Mesendoderm (in vitro differentiated cells): ENCODE results near the gene COMMD9.

Experiments used
- DNase-seq: peaks from one replicate; pipeline ENCODE4 v3.0.0; 2013
- H2AK5ac ChIP-seq: 2 replicates; pipeline ENCODE4 v1.6.1; 2013; ENCODE audit warnings: low read length, inconsistent platforms
- H2BK120ac ChIP-seq: 2 replicates; pipeline ENCODE4 v1.6.1; 2013; ENCODE audit warnings: low read depth, mild to moderate bottlenecking, low read length, moderate library complexity, mixed read lengths
- H2BK15ac ChIP-seq: replicated peaks from 2 replicates; pipeline ENCODE4 v1.6.1; 2013; ENCODE audit warnings: low read depth, mild to moderate bottlenecking, moderate library complexity
- H2BK5ac ChIP-seq: 2 replicates; pipeline ENCODE4 v1.6.1; 2013; ENCODE audit warnings: low read length, inconsistent platforms
- H3K18ac ChIP-seq: 2 replicates; pipeline ENCODE4 v1.6.1; 2013; ENCODE audit warnings: mild to moderate bottlenecking, low read length, mixed read lengths
- H3K23ac ChIP-seq: one replicate; pipeline ENCODE4 v1.6.1; 2013; ENCODE audit warnings: low read length
- H3K27ac ChIP-seq: 2 replicates; pipeline ENCODE4 v1.5.1; 2013; ENCODE audit warnings: low read depth, mild to moderate bottlenecking, inconsistent platforms, low read length, moderate library complexity
- H3K27me3 ChIP-seq: 2 replicates; pipeline ENCODE4 v1.6.1; 2013; ENCODE audit warnings: low read length, control low read depth, mild to moderate bottlenecking, inconsistent platforms; ENCODE audit not compliant: insufficient read depth, poor library complexity
- H3K36me3 ChIP-seq: 2 replicates; pipeline ENCODE4 v1.6.1; 2013; ENCODE audit warnings: low read length, inconsistent platforms; ENCODE audit not compliant: control insufficient read depth, insufficient read depth
- H3K4ac ChIP-seq: one replicate; pipeline ENCODE4 v1.6.1; 2013; ENCODE audit warnings: low read depth, mild to moderate bottlenecking, low read length, moderate library complexity
- H3K4me1 ChIP-seq: 2 replicates; pipeline ENCODE4 v1.6.1; 2013; ENCODE audit warnings: low read depth, low read length, inconsistent platforms; ENCODE audit not compliant: control insufficient read depth
- H3K4me2 ChIP-seq: 2 replicates; pipeline ENCODE4 v1.6.1; 2013; ENCODE audit warnings: low read length
- H3K4me3 ChIP-seq: 2 replicates; pipeline ENCODE4 v1.5.1; 2013; ENCODE audit warnings: mild to moderate bottlenecking, low read length
- H3K56ac ChIP-seq: one replicate; pipeline ENCODE4 v1.6.1; 2013; ENCODE audit warnings: low read length
- H3K79me1 ChIP-seq: 2 replicates; pipeline ENCODE4 v1.6.1; 2013; ENCODE audit warnings: low read length, inconsistent platforms
- H3K79me2 ChIP-seq: 2 replicates; pipeline ENCODE4 v1.6.1; 2013; ENCODE audit warnings: mild to moderate bottlenecking, low read length; ENCODE audit not compliant: control insufficient read depth, insufficient read depth
- H3K9ac ChIP-seq: 2 replicates; pipeline ENCODE4 v1.6.1; 2013; ENCODE audit warnings: low read length, inconsistent platforms
- H4K5ac ChIP-seq: one replicate; pipeline ENCODE4 v1.6.1; 2013; ENCODE audit warnings: low read length
- H4K8ac ChIP-seq: one replicate; pipeline ENCODE4 v1.6.1; 2013; ENCODE audit warnings: low read depth, mild to moderate bottlenecking, control low read depth, low read length, moderate library complexity
- WGBS: extraction: QIAGEN DNeasy Blood & Tissue Kit; methylation state at CpG from one replicate; pipeline ENCODE4 v1.1.7; 2013; ENCODE audit warnings: low lambda C conversion rate, missing lambda C conversion rate; ENCODE audit not compliant: insufficient coverage; ENCODE audit errors: extremely low coverage; 5-methylcytosine and 5-hydroxymethylcytosine counted together

COMMD9 gene

DNA sequence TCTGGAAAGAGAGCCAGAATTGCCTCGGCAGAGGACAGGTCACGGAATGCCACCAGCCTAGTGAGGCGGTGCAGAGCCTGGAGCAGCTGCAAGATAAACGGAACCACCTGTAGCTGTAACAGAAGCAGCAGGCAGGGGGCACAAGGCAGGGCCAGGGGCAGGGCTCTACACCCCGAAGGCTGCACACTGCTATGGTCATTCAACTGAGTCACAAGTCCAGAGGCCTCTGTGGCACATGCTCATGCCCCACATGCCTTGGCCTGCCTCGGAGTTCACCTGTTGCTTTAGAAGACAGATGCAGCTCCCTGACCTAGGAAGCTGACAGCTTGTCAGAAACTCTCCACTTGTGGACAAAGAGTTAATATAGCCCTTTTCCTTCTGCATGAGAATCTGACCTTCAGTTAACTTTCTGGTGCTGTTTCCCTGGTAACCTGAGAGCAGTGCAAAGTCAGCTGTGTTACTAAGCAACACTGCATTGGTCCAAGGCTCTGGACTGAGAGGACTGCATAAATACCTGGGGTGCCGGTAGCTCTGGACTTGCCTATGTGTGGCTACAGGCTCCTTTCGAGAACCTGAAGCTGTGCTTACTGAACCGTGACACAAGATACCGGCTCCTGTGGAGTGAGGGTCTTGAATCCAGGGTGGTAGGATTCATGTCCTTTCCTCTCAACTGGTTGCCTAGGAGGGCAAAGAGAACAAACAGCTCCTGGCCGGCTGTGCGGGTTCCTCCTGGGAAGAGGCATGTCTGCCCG is 10.5 kb downstream of the COMMD9 start:
- Histone ChIP-seq H2BK15ac (no peak overlapping the region), H3K79me2 (no peaks in the 10 kb centered on the region), H3K27me3 (no peaks in the 10 kb centered on the region), H3K4me1 (no peaks in the 10 kb centered on the region), H3K18ac (no peak overlapping the region), H2BK120ac (no peak overlapping the region), H4K5ac (no peak overlapping the region), H3K56ac (no peak overlapping the region), H3K4me3 (no peak overlapping the region), H3K79me1 (no peaks in the 10 kb centered on the region), H3K4me2 (no peak overlapping the region), H3K4ac (no peak overlapping the region), H3K27ac (no peak overlapping the region), H3K36me3 (no peaks in the 10 kb centered on the region), H3K23ac (no peak overlapping the region), H2BK5ac (no peak overlapping the region), H2AK5ac (no peak overlapping the region), H3K9ac (no peak overlapping the region), H4K8ac (no peak overlapping the region)
- DNase-seq, result peak; percentile 18
- WGBS, result no CpG with 5 or more reads among the region's 13 CpGs

DNA sequence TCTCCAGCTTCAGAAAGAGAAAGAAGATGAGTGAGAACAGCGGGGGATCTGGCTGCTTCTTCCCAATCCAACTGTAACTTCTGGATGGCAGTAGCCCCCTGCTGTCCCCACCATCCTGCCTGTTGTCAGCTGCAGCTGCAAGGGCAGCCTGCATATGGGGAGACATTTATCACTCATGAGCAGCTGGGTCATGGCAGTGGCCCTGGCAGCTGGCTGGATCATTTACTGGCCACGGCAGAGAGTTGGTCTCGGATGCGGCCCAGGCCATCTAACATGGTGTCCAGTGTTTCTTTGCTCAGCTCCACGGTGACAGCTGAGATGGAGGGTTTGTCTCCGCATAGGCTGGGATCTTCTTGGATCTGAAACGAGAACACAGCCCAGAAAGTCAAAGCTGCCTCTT is 14.8 kb downstream of the COMMD9 start:
- Histone ChIP-seq H3K4me3 (no peak overlapping the region), H3K27ac (no peak overlapping the region), H3K4ac (no peak overlapping the region), H2BK5ac (no peak overlapping the region), H4K8ac (no peak overlapping the region), H3K79me1 (no peaks in the 10 kb centered on the region), H3K4me1 (no peaks in the 10 kb centered on the region), H3K23ac (no peak overlapping the region), H4K5ac (no peak overlapping the region), H3K18ac (no peak overlapping the region), H3K79me2 (no peaks in the 10 kb centered on the region), H3K36me3 (no peaks in the 10 kb centered on the region), H3K9ac (no peak overlapping the region), H2BK15ac (no peak overlapping the region), H3K4me2 (no peak overlapping the region), H3K56ac (no peak overlapping the region), H2AK5ac (no peak overlapping the region), H2BK120ac (no peak overlapping the region), H3K27me3 (no peaks in the 10 kb centered on the region)
- no CpG with 5 or more reads among the region's 7 CpGs for WGBS
- no peak for DNase-seq

DNA sequence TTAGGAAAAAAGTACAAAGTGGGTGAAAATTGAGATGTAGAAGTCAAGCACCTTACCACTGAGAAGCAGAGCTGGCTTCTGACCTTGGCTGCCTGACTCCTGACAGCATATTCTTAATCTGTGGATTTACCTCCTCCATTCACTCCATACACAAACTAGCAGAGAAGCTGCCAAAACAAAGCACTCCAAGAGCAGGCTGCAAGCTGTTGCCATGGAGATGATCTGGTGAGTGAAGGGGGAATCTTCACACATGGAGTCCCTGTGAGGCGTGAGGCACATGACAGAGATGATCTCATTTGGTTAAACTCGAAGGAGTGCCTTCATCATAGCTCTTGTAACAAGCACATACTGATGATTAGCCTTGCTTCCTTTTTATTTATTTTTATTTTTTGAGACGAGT is 16.1 kb downstream of the COMMD9 start:
- Histone ChIP-seq H3K36me3 (no peaks in the 10 kb centered on the region), H3K4me2 (no peak overlapping the region), H3K79me2 (no peaks in the 10 kb centered on the region), H3K23ac (no peak overlapping the region), H3K18ac (no peak overlapping the region), H3K27me3 (no peaks in the 10 kb centered on the region), H2BK120ac (no peak overlapping the region), H2BK15ac (no peak overlapping the region), H3K4me3 (no peak overlapping the region), H3K79me1 (no peaks in the 10 kb centered on the region), H3K4me1 (no peaks in the 10 kb centered on the region), H4K8ac (no peak overlapping the region), H3K27ac (no peak overlapping the region), H2BK5ac (no peak overlapping the region), H3K4ac (no peak overlapping the region), H2AK5ac (no peak overlapping the region), H4K5ac (no peak overlapping the region), H3K56ac (no peak overlapping the region), H3K9ac (no peak overlapping the region)
- peak; percentile 74 for DNase-seq
- WGBS, result no CpG with 5 or more reads among the region's 3 CpGs

DNA sequence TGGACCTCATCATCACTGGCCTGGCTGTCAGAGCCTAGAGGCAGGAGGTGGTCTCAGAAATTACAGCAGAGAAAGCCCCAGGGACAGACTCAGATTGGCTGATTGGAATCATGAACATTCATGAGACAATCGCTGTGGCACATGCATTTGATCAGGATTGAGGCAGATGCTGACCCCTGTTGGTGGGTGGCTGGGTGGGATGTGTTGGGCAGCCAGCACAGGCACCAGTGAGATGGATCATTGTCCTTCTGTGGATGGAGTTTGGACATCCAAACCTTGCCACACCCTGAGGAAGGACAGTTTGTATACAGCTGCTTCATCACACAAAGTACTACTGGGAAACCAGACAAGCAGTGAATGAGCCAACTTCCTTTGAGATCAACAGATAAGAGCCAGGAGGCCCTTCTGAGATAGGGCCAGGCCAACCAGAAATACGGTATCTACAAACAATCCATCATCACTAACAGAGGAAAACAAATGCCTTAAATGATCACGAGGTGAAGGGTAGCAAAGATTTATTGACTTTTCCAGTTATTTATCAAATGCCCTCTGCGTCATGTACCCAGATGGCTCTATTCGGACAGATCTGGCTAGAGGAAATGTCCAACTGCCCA is 17.3 kb downstream of the COMMD9 start:
- Histone ChIP-seq H4K5ac (no peak overlapping the region), H3K79me1 (no peaks in the 10 kb centered on the region), H3K27me3 (no peaks in the 10 kb centered on the region), H3K56ac (no peak overlapping the region), H3K4me2 (no peak overlapping the region), H2AK5ac (no peak overlapping the region), H4K8ac (no peak overlapping the region), H2BK120ac (no peak overlapping the region), H3K18ac (no peak overlapping the region), H2BK5ac (no peak overlapping the region), H3K9ac (no peak overlapping the region), H3K4me1 (no peaks in the 10 kb centered on the region), H3K36me3 (no peaks in the 10 kb centered on the region), H3K27ac (no peak overlapping the region), H2BK15ac (no peak overlapping the region), H3K4me3 (no peak overlapping the region), H3K4ac (no peak overlapping the region), H3K79me2 (no peaks in the 10 kb centered on the region), H3K23ac (no peak overlapping the region)
- peak; percentile 16 for DNase-seq
- no CpG with 5 or more reads among the region's 5 CpGs for WGBS

DNA sequence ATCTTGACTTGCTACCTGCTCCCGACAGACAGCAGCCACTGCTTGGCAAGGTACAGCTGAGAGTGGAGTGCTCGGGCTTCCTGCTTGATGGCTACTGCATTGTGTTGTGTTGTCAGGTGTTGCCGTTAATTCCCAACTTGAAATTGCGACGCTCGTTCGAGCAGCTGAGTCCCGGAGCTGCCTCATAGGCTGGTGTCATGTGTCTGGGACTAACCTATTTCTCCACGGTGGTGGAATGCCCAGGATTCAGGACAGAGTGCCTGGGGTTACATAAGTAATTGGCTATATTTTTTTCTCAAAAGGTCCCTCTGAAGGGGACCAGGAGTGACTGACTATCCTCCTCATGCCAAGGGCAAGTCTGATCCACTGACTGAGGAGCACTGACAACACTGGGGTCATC is 18.5 kb downstream of the COMMD9 start:
- Histone ChIP-seq H4K8ac (no peak overlapping the region), H2BK15ac (no peak overlapping the region), H3K79me2 (no peaks in the 10 kb centered on the region), H3K4me2 (no peak overlapping the region), H3K23ac (no peak overlapping the region), H3K4ac (no peak overlapping the region), H2AK5ac (no peak overlapping the region), H2BK120ac (no peak overlapping the region), H4K5ac (no peak overlapping the region), H3K4me3 (no peak overlapping the region), H3K27ac (no peak overlapping the region), H3K4me1 (no peaks in the 10 kb centered on the region), H3K18ac (no peak overlapping the region), H3K79me1 (no peaks in the 10 kb centered on the region), H3K27me3 (no peaks in the 10 kb centered on the region), H3K9ac (no peak overlapping the region), H3K56ac (no peak overlapping the region), H2BK5ac (no peak overlapping the region), H3K36me3 (no peaks in the 10 kb centered on the region)
- no peak for DNase-seq
- no CpG with 5 or more reads among the region's 9 CpGs for WGBS
